Activated CD8-positive, alpha-beta memory T cell treated with anti-CD3 and anti-CD28 coated beads for 4 hours (primary cell): ENCODE measurements around the gene MSMB.
"Not testable (repeated sequence)": the region's sequence is repeated elsewhere in the genome, so short reads cannot be mapped to it uniquely, and the experiment has no call there.

Experiments used
- DNase-seq, 2 donors: peaks; one replicate each; pipeline ENCODE4 v3.0.0-alpha.2; 2020; ENCODE audit warnings: low read depth in 2 of 2

MSMB gene

GRCh38 chr10:46069771-46070463 lies 23.8 kb upstream of the MSMB start:
- no peak for DNase-seq

- DNase-seq, result no peak
Observed at GRCh38 chr10:46068905-46069304, 22.8 kb upstream of the MSMB start.

GRCh38 chr10:46068117-46068516 lies 22.0 kb upstream of the MSMB start:
- DNase-seq, result no peak

GRCh38 chr10:46064269-46064817 lies 18.3 kb upstream of the MSMB start:
- DNase-seq, result no peak

GRCh38 chr10:46062723-46063428 lies 16.8 kb upstream of the MSMB start:
- no peak for DNase-seq

GRCh38 chr10:46060706-46061105 lies 14.6 kb upstream of the MSMB start:
- no peak for DNase-seq

- DNase-seq, result not testable (repeated sequence)
Observed at GRCh38 chr10:46057927-46058326, 11.9 kb upstream of the MSMB start.

- DNase-seq, result no peak
Observed at GRCh38 chr10:46057038-46057437, 11.0 kb upstream of the MSMB start.

GRCh38 chr10:46055771-46056170 lies 9.7 kb upstream of the MSMB start:
- no peak for DNase-seq

- DNase-seq, result no peak
Observed at GRCh38 chr10:46053534-46054434, 7.7 kb upstream of the MSMB start.

GRCh38 chr10:46052791-46053375 lies 6.8 kb upstream of the MSMB start:
- no peak for DNase-seq

- no peak for DNase-seq
Observed at GRCh38 chr10:46052057-46052790, 6.2 kb upstream of the MSMB start.

- no peak for DNase-seq
Observed at GRCh38 chr10:46050941-46051623, 5.0 kb upstream of the MSMB start.

- DNase-seq, result not testable (repeated sequence)
Observed at GRCh38 chr10:46049497-46049831, 3.4 kb upstream of the MSMB start.

- DNase-seq, result no peak
Observed at GRCh38 chr10:46048152-46048551, 2.1 kb upstream of the MSMB start.

- DNase-seq, result no peak
Observed at GRCh38 chr10:46042527-46042926, 3.5 kb downstream of the MSMB start.

GRCh38 chr10:46040004-46040403 lies 6.1 kb downstream of the MSMB start:
- no peak for DNase-seq

- no peak for DNase-seq
Observed at GRCh38 chr10:46037107-46037825, 8.8 kb downstream of the MSMB start.

- no peak for DNase-seq
Observed at GRCh38 chr10:46035923-46036849, 9.9 kb downstream of the MSMB start.
